Measurements from ENCODE around the gene OSBPL7. TPM values are rescaled to one million over a fixed set of nuclear protein-coding genes. Genes with fewer than 3 reads are reported as not detected.

OSBPL7 gene
- total RNA-seq, 3 donors from 2014 or later (not counting 1 experiment from before 2014, with no cell fraction given) = 113 to 162 (median 119) TPM

GRCh38 chr17:47850373-47850691 is 28.7 kb upstream of the OSBPL7 start:
- Histone ChIP-seq H3K36me3 (ENCODE audit: control insufficient read depth, insufficient read depth, low read length) (no peaks in the 10 kb centered on the region), H3K9me3 (ENCODE audit: control insufficient read depth, insufficient read depth, low read length) (no peaks in the 10 kb centered on the region), H3K4me1 (ENCODE audit: control insufficient read depth, insufficient read depth, low read length) (peaks cover 21% of the 10 kb centered on the region), H3K4me3 (ENCODE audit: low read length) (no peak overlapping the region), H3K27ac (ENCODE audit: low read length) (no peak overlapping the region), H3K27me3 (ENCODE audit: control insufficient read depth, insufficient read depth, low read length) (peaks cover 60% of the 10 kb centered on the region)
- intact Hi-C loops (cut with micrococcal nuclease) = no loop called here
- Mint-ChIP-seq H3K27me3 (ENCODE audit: low read depth in 2 of 2) (peaks cover 54 to 81% of the 10 kb centered on the region in 2 donors), H3K9me3 (no peaks in the 10 kb centered on the region), H3K4me3 (peak overlapping the region; percentile 35), H3K27ac (peak overlapping the region in 1 of 2 donors; percentile 66), H3K36me3 (no peaks in the 10 kb centered on the region), H3K4me1 (peaks cover 14 to 25% of the 10 kb centered on the region in 2 donors)
- ATAC-seq (no peak), DNase-seq (no peak)
- TF ChIP-seq, protein P1, sequence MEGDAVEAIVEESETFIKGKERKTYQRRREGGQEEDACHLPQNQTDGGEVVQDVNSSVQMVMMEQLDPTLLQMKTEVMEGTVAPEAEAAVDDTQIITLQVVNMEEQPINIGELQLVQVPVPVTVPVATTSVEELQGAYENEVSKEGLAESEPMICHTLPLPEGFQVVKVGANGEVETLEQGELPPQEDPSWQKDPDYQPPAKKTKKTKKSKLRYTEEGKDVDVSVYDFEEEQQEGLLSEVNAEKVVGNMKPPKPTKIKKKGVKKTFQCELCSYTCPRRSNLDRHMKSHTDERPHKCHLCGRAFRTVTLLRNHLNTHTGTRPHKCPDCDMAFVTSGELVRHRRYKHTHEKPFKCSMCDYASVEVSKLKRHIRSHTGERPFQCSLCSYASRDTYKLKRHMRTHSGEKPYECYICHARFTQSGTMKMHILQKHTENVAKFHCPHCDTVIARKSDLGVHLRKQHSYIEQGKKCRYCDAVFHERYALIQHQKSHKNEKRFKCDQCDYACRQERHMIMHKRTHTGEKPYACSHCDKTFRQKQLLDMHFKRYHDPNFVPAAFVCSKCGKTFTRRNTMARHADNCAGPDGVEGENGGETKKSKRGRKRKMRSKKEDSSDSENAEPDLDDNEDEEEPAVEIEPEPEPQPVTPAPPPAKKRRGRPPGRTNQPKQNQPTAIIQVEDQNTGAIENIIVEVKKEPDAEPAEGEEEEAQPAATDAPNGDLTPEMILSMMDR (IDR thresholded peaks at IDR 0.05) = no peak
- WGBS (ENCODE audit: insufficient coverage) = 78% methylated on average over 9 of the region's 9 CpGs

- Histone ChIP-seq H3K27me3 (ENCODE audit: control insufficient read depth, insufficient read depth, low read length) (peaks cover 56% of the 10 kb centered on the region), H3K27ac (ENCODE audit: low read length) (no peak overlapping the region), H3K36me3 (ENCODE audit: control insufficient read depth, insufficient read depth, low read length) (no peaks in the 10 kb centered on the region), H3K4me1 (ENCODE audit: control insufficient read depth, insufficient read depth, low read length) (peaks cover 21% of the 10 kb centered on the region), H3K4me3 (ENCODE audit: low read length) (no peak overlapping the region), H3K9me3 (ENCODE audit: control insufficient read depth, insufficient read depth, low read length) (no peaks in the 10 kb centered on the region)
- 75% methylated on average over 22 of the region's 23 CpGs for WGBS (ENCODE audit: insufficient coverage)
- no peak for DNase-seq
- ATAC-seq = no peak
- no peaks in the 10 kb centered on the region for H3K9me3 Mint-ChIP-seq
- H3K36me3 Mint-ChIP-seq = no peaks in the 10 kb centered on the region
- TF ChIP-seq, protein P1 (IDR thresholded peaks at IDR 0.05) = no peak
- intact Hi-C loops (cut with micrococcal nuclease) = no loop called here
- H3K27ac Mint-ChIP-seq = no peak overlapping the region
- H3K4me3 Mint-ChIP-seq = no peak overlapping the region
- H3K27me3 Mint-ChIP-seq (ENCODE audit: low read depth in 2 of 2) = peaks cover 38 to 70% of the 10 kb centered on the region in 2 donors
- peaks cover 14 to 26% of the 10 kb centered on the region in 2 donors for H3K4me1 Mint-ChIP-seq
Measured at GRCh38 chr17:47848198-47848513, 26.6 kb upstream of the OSBPL7 start.

DNA sequence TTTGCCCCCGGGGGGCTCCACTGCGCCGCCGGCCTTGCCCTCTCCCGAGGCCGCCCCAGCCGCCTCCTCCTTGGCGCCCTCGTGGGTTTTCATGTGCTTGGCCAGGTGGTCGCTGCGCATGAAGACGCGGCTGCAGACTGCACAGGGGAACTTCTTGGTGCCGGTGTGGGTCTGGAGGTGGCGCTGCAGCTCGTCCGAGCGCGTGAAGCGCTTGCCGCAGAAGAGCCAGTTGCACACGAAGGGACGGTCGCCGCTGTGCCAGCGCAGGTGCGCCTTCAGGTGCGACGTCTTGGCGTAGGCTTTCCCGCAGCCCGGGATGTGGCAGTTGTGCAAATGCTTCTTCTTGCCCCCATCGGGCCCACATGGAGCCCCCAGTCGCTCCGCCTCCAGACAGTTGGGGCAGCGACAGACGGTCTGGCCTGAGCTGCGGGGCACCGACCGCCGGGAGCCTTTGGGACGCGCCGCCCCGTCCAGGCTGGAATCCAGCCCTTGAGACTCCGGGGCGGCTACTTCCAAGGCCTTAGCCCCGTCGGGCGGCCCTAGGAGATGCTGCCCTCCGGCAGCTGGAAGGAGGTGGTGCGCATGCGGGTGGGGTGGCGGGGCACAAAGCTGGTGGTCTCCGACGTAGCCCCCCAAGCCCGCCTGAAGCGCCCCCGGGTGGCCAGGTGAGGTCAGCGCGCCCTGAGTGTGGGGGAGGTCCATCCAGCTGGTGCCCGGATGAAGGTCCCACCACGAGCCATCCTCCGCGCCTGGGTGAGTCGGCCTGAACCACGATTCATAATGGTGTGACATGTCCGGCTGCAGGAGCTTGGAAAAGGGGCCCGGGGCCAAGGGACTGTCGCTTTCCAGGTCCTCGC is 26.0 kb upstream of the OSBPL7 start:
- no peaks in the 10 kb centered on the region for H3K9me3 ChIP-seq (ENCODE audit: control insufficient read depth, insufficient read depth, low read length)
- DNase-seq (peak in 1 of 2 donors; percentile 64), ATAC-seq (peak in 1 of 3 donors; percentile 28)
- H3K4me3 ChIP-seq (ENCODE audit: low read length) = no peak overlapping the region
- peaks cover 51% of the 10 kb centered on the region for H3K27me3 ChIP-seq (ENCODE audit: control insufficient read depth, insufficient read depth, low read length)
- Mint-ChIP-seq H3K4me1 (peaks cover 13 to 29% of the 10 kb centered on the region in 2 donors), H3K36me3 (no peaks in the 10 kb centered on the region), H3K27me3 (ENCODE audit: low read depth in 2 of 2) (peaks cover 32 to 64% of the 10 kb centered on the region in 2 donors), H3K27ac (no peak overlapping the region), H3K9me3 (no peaks in the 10 kb centered on the region), H3K4me3 (no peak overlapping the region)
- TF ChIP-seq, protein P1 (IDR thresholded peaks at IDR 0.05) = peak; percentile 26
- intact Hi-C loops (cut with micrococcal nuclease) = no loop called here
- no peaks in the 10 kb centered on the region for H3K36me3 ChIP-seq (ENCODE audit: control insufficient read depth, insufficient read depth, low read length)
- no peak overlapping the region for H3K27ac ChIP-seq (ENCODE audit: low read length)
- WGBS (ENCODE audit: insufficient coverage) = 34% methylated on average over 71 of the region's 71 CpGs
- H3K4me1 ChIP-seq (ENCODE audit: control insufficient read depth, insufficient read depth, low read length) = peaks cover 21% of the 10 kb centered on the region

All from natural killer cell (primary cell).